ENCODE data around the gene GPI.

Gene GPI

GRCh38 chr19:34383599-34383998 lies 18.6 kb downstream of the GPI start:
- no peak for TF ChIP-seq RAD21 (IDR thresholded peaks at IDR 0.05; ENCODE audit: low read depth)

GRCh38 chr19:34386645-34387445 lies 21.8 kb downstream of the GPI start:
- TF ChIP-seq REST (IDR thresholded peaks at IDR 0.05; ENCODE audit: low read depth) (no peak), YY1 (IDR thresholded peaks at IDR 0.05; ENCODE audit: low read depth) (no peak), CEBPB (IDR thresholded peaks at IDR 0.05) (no peak), TCF12 (IDR thresholded peaks at IDR 0.05; ENCODE audit: low read depth) (no peak), NFIC (IDR thresholded peaks at IDR 0.05) (no peak), ZBTB7A (IDR thresholded peaks at IDR 0.05; ENCODE audit: low read depth) (no peak), MAX (IDR thresholded peaks at IDR 0.05) (no peak), FOXM1 (IDR thresholded peaks at IDR 0.05; ENCODE audit: borderline replicate concordance, low read depth) (no peak), EP300 (IDR thresholded peaks at IDR 0.05; ENCODE audit: borderline replicate concordance) (no peak), TAF1 (IDR thresholded peaks at IDR 0.05; ENCODE audit: low read depth) (no peak), TEAD4 (IDR thresholded peaks at IDR 0.05) (no peak)

- TF ChIP-seq TCF12 (IDR thresholded peaks at IDR 0.05; ENCODE audit: low read depth), result no peak
- TF ChIP-seq MAX (IDR thresholded peaks at IDR 0.05), result no peak
- no peak for TF ChIP-seq TEAD4 (IDR thresholded peaks at IDR 0.05)
- no peak for TF ChIP-seq EP300 (IDR thresholded peaks at IDR 0.05; ENCODE audit: borderline replicate concordance)
Measured at GRCh38 chr19:34387446-34387810, 22.4 kb downstream of the GPI start.

- TF ChIP-seq FOXM1 (IDR thresholded peaks at IDR 0.05; ENCODE audit: borderline replicate concordance, low read depth) (no peak), EGR1 (IDR thresholded peaks at IDR 0.05) (no peak), REST (IDR thresholded peaks at IDR 0.05; ENCODE audit: low read depth) (no peak), TAF1 (IDR thresholded peaks at IDR 0.05; ENCODE audit: low read depth) (no peak), ZBTB7A (IDR thresholded peaks at IDR 0.05; ENCODE audit: low read depth) (no peak), CREB1 (IDR thresholded peaks at IDR 0.05; ENCODE audit: low read depth) (no peak), NFIC (IDR thresholded peaks at IDR 0.05) (no peak), YY1 (IDR thresholded peaks at IDR 0.05; ENCODE audit: low read depth) (no peak), USF1 (IDR thresholded peaks at IDR 0.05) (no peak), RAD21 (IDR thresholded peaks at IDR 0.05; ENCODE audit: low read depth) (no peak), TEAD4 (IDR thresholded peaks at IDR 0.05) (no peak), TCF12 (IDR thresholded peaks at IDR 0.05; ENCODE audit: low read depth) (no peak), CEBPB (IDR thresholded peaks at IDR 0.05) (no peak), EP300 (IDR thresholded peaks at IDR 0.05; ENCODE audit: borderline replicate concordance) (no peak), MAX (IDR thresholded peaks at IDR 0.05) (no peak)
Measured at GRCh38 chr19:34391813-34392212, 26.8 kb downstream of the GPI start.

- TF ChIP-seq REST (IDR thresholded peaks at IDR 0.05; ENCODE audit: low read depth) (no peak), NFIC (IDR thresholded peaks at IDR 0.05) (no peak), TEAD4 (IDR thresholded peaks at IDR 0.05) (no peak), FOXM1 (IDR thresholded peaks at IDR 0.05; ENCODE audit: borderline replicate concordance, low read depth) (no peak), RAD21 (IDR thresholded peaks at IDR 0.05; ENCODE audit: low read depth) (no peak), CEBPB (IDR thresholded peaks at IDR 0.05) (no peak), TCF12 (IDR thresholded peaks at IDR 0.05; ENCODE audit: low read depth) (no peak), EGR1 (IDR thresholded peaks at IDR 0.05) (no peak), MAX (IDR thresholded peaks at IDR 0.05) (no peak), YY1 (IDR thresholded peaks at IDR 0.05; ENCODE audit: low read depth) (no peak), ZBTB7A (IDR thresholded peaks at IDR 0.05; ENCODE audit: low read depth) (no peak), TAF1 (IDR thresholded peaks at IDR 0.05; ENCODE audit: low read depth) (no peak)
Measured at GRCh38 chr19:34393031-34393430, 28.0 kb downstream of the GPI start.
